Lung (tissue), 12 donors: ENCODE data around the gene GPR61. TPM values are rescaled to one million over a fixed set of nuclear protein-coding genes. Genes with fewer than 3 reads are reported as not detected.

Source experiments
- ATAC-seq: fragments of 200-7000 bp; cut with Tn5 transposase; one replicate; pipeline ENCODE4 v1.9.1; 2020; ENCODE audit warnings: moderate number of reproducible peaks; ENCODE audit not compliant: insufficient read depth, low FRiP score
- DNase-seq, 3 donors: peaks; one replicate each; pipeline ENCODE4 v3.0.0-alpha.2; 2013 to 2017
- H3K27ac ChIP-seq, 2 donors: one replicate each; pipeline ENCODE4 v1.5.1; 2013; ENCODE audit warnings: mild to moderate bottlenecking in 2 of 2, moderate library complexity in 2 of 2, control low read depth in 1 of 2, inconsistent platforms in 1 of 2, low read depth in 1 of 2, low read length in 1 of 2
- H3K27me3 ChIP-seq, 3 donors: one replicate each; pipeline ENCODE4 v1.5.1; 2013; ENCODE audit warnings: low read length in 2 of 3; ENCODE audit not compliant: control insufficient read depth in 3 of 3, insufficient read depth in 3 of 3
- H3K36me3 ChIP-seq, 4 donors: one replicate each; pipeline ENCODE4 v1.5.1; 2013; ENCODE audit warnings: low read length in 4 of 4, mild to moderate bottlenecking in 1 of 4, moderate library complexity in 1 of 4; ENCODE audit not compliant: control insufficient read depth in 4 of 4, insufficient read depth in 4 of 4
- H3K4me1 ChIP-seq, 5 donors: one replicate each; pipeline ENCODE4 v1.5.1; 2013; ENCODE audit warnings: low read length in 5 of 5, mild to moderate bottlenecking in 2 of 5, moderate library complexity in 1 of 5; ENCODE audit not compliant: control insufficient read depth in 5 of 5, insufficient read depth in 5 of 5
- H3K4me3 ChIP-seq: one replicate; pipeline ENCODE4 v1.5.1; 2013; ENCODE audit warnings: mild to moderate bottlenecking, control low read depth, moderate library complexity
- H3K9ac ChIP-seq, 2 donors: one replicate each; pipeline ENCODE4 v1.5.1; 2013; ENCODE audit warnings: low read length in 2 of 2, control low read depth in 1 of 2; ENCODE audit not compliant: insufficient read depth in 1 of 2
- H3K9me3 ChIP-seq, 4 donors: one replicate each; pipeline ENCODE4 v1.5.1; 2013; ENCODE audit warnings: low read length in 3 of 4, mild to moderate bottlenecking in 1 of 4, moderate library complexity in 1 of 4; ENCODE audit not compliant: control insufficient read depth in 4 of 4, insufficient read depth in 3 of 4
- CTCF ChIP-seq: IDR thresholded peaks from 2 replicates; pipeline ENCODE4 v1.5.1; 2012; ENCODE audit warnings: mild to moderate bottlenecking; ENCODE audit errors: control extremely low read depth, extremely low read depth
- WGBS, 2 donors: extraction: QIAGEN DNeasy Blood & Tissue Kit; methylation state at CpG; one replicate each; pipeline ENCODE4 v1.1.7; 2013; 5-methylcytosine and 5-hydroxymethylcytosine counted together
- polyA plus RNA-seq, 2 donors: library from polyadenylated mRNA; stranded (reverse); fragments of 200-250 nt; gene quantifications; one replicate each; pipeline ENCODE4 v1.2.1, GENCODE V29; 2013
- total RNA-seq, 2 donors: library from RNA; depleted of rRNA in 1 of 2; stranded (reverse); fragments of >200 nt in 1 of 2; gene quantifications; one replicate each; pipeline ENCODE4 v1.2.1, GENCODE V29; 2014 to 2021
- donor health status: control.
- donor health status: control.
- donor health status: Bipolar disorder and iron deficiency.
- donor health status: healthy.
- donor health status: DM: yes; HTN: yes; CAD: no.

GPR61 gene
- total and polyA plus RNA-seq, 4 donors = not detected

GRCh38 chr1:109570414-109570813, 30.7 kb downstream of the GPR61 start:
- H3K27me3 ChIP-seq = no peaks in the 10 kb centered on the region
- H3K36me3 ChIP-seq = peaks cover 0 to under 1% (median 0%) of the 10 kb centered on the region in 4 donors
- TF ChIP-seq CTCF = no peak
- ATAC-seq (peak; percentile 65), DNase-seq (peak in 2 of 3 donors; percentile 39 to 69)
- H3K4me1 ChIP-seq = peaks cover 4 to 60% (median 6%) of the 10 kb centered on the region in 5 donors
- H3K4me3 ChIP-seq = no peak overlapping the region
- 31 to 40% methylated on average over 3 of the region's 3 CpGs for WGBS, 2 donors
- H3K9me3 ChIP-seq = no peaks in the 10 kb centered on the region
- no peak overlapping the region for H3K27ac ChIP-seq
- H3K9ac ChIP-seq = no peak overlapping the region

GRCh38 chr1:109573785-109574184, 34.1 kb downstream of the GPR61 start:
- Histone ChIP-seq H3K9me3 (no peaks in the 10 kb centered on the region), H3K36me3 (peaks cover 0 to 4% (median 3%) of the 10 kb centered on the region in 4 donors), H3K4me1 (peaks cover under 1 to 35% (median 9%) of the 10 kb centered on the region in 5 donors), H3K4me3 (no peak overlapping the region), H3K27ac (no peak overlapping the region), H3K27me3 (no peaks in the 10 kb centered on the region), H3K9ac (no peak overlapping the region)
- WGBS, 2 donors = 17 to 37% methylated on average over 2 of the region's 2 CpGs
- no peak for ATAC-seq
- peak in 1 of 3 donors; percentile 20 for DNase-seq
- no peak for TF ChIP-seq CTCF

GRCh38 chr1:109578947-109579443, 39.3 kb downstream of the GPR61 start:
- Histone ChIP-seq H3K27ac (no peak overlapping the region), H3K9me3 (no peaks in the 10 kb centered on the region), H3K27me3 (no peaks in the 10 kb centered on the region), H3K4me3 (no peak overlapping the region), H3K4me1 (peaks cover 0 to 11% (median 0%) of the 10 kb centered on the region in 5 donors), H3K36me3 (peaks cover 8 to 21% (median 12%) of the 10 kb centered on the region in 4 donors), H3K9ac (no peak overlapping the region)
- no peak for ATAC-seq
- peak in 1 of 3 donors; percentile 6 for DNase-seq
- no peak for TF ChIP-seq CTCF
- WGBS, 2 donors = 78 to 84% methylated on average over 3 of the region's 3 CpGs

GRCh38 chr1:109579491-109579890, 39.8 kb downstream of the GPR61 start:
- no peak overlapping the region for H3K27ac ChIP-seq
- 84 to 88% methylated on average over 1 of the region's 1 CpG for WGBS, 2 donors
- no peak for TF ChIP-seq CTCF
- DNase-seq (peak in 2 of 3 donors; percentile 59 to 73), ATAC-seq (no peak)
- no peaks in the 10 kb centered on the region for H3K27me3 ChIP-seq
- no peaks in the 10 kb centered on the region for H3K9me3 ChIP-seq
- no peak overlapping the region for H3K9ac ChIP-seq
- H3K36me3 ChIP-seq = peaks cover 8 to 23% (median 14%) of the 10 kb centered on the region in 4 donors
- no peak overlapping the region for H3K4me3 ChIP-seq
- H3K4me1 ChIP-seq = peaks cover 0 to 11% (median 0%) of the 10 kb centered on the region in 5 donors
